ENCODE measurements around the gene HAT1.

HAT1 gene

DNA sequence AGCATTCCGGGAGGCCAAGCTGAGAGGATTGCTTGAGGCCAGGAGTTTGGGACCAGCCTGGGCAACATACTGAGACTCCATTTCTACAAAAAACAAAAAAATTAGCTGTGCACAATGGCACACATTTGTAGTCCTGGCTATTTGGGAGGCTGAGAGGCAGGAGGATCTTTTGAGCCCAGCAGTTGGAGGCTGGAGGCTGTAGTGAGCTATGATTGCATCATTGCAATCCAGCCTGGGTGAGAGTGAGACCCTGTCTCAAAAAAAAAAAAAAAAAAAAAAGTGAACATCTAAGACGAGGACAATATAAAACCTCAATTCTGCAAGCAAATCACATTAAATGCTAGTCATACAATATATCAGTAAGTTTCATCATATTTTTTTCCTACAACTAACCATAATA lies 2.8 kb upstream of the HAT1 start:
- DNase-seq (ENCODE audit: low read depth in 3 of 3): no peak

DNA sequence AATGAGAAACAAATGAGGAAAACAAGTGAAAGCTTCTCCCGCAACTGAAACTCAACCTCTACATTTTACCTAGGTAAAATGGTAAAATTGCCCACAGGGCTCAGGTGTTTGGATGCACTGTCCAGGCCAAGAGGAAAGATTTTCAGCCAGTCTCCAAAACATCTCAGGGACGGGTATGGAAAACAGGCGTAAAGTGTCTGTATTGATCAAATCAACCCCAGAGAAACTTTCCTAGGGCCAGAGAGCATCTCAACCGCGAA lies 361 bp upstream of the HAT1 start:
- no peak for DNase-seq (ENCODE audit: low read depth in 3 of 3)

DNA sequence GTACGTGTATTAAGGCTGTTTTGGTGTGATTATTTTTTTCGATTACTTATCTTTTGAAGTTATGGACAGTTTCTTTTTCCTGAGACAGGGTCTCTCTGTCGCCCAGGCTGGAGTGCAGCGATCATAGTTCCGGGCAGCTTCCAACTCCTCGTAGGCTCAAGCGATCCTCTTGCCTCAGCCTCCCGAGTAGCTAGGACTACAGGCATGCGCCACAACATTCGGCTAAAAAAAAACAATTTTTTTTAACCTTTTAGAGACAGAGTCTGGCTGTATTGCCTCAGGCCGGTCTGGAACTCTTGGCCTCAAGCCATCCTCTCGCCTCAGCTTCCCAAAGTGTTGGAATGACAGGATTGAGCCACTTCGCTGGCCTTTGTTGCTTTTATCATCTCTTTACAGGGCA lies 945 bp downstream of the HAT1 start:
- DNase-seq (ENCODE audit: low read depth in 3 of 3): no peak

DNA sequence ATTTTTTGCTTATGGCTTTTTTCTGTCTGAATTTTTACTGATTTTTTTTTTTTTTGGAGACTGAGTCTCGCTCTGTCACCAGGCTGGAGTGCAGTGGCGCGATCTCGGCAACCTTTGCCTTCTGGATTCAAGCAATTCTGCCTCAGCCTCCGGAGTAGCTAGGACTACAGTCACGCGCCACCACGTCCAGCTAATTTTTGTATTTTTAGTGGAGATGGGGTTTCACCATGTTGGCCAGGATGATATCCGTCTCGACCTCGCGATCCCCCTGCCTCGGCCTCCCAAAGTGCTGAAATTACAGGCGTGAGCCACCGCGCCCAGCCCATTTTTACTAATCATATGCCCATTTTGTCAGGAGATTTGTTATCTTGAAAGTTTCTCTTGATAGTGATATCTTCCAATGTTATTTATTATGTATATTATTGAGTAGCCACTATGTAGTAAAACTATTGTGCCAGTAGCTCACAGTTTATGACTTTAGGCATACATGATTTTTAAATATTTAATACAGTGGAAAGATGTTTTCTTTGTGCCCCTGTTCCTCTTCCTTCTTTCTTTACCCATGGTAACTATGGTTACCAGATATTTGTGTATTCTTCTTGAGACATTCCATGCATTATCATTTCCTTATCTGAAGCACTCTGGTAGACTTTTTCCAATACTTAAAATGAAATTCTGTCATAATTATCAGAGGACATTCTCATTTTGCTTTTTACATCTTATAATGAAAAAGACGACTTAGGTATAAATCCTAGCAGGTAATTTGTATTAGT lies 2.1 kb downstream of the HAT1 start:
- DNase-seq (ENCODE audit: low read depth in 3 of 3): no peak

DNA sequence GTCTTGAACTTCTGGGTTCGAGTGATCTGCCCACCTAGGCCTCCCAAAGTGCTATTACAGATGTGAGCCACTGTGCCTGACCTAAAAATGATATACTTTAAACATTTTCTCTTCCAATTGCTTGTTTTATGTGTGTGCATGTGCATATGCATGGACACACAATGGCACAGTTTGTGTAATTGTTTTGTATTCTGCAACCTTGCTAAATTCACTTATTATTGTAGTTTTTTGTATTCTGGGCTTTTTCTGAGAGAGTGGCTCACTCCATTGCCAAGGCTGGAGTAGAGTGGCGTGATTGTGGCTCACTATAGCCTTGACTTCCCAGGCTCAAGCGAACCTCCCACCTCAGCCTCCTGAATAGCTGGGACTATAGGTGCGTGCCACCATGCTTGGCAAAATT lies 8.1 kb downstream of the HAT1 start:
- no peak for DNase-seq (ENCODE audit: low read depth in 3 of 3)

DNA sequence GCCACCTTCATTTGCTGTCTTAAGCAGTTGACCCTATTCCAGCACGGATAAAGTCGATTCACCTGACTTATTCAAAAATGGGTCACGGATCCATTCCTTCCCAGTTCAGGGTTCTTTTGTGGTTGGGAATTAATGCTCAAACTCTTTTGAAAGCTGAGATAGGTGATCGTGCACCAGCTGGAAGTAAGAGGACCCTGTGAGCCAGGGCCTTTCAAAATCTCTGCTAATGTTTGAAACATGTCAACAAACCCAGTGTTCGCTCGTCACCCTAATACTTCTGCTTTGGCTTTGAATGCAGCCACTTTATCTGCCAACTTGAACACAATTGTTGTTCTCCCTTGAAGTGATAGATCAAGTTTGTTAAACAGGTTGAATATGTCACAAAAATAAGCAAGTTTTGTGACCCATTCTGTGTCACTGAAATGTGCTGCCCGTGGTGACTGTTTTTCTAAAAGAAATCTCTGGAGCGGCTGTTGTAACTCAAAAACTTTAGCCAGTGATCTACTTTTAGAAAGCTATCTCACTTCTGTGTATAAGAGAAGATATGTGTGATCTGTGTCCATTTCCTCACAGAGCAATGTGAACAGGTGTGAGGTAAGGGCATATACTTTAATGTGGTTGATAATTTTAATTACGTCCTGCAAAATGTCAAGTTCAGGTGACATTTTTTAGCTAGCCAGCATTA lies 16.9 kb downstream of the HAT1 start:
- no peak for DNase-seq (ENCODE audit: low read depth in 3 of 3)

DNA sequence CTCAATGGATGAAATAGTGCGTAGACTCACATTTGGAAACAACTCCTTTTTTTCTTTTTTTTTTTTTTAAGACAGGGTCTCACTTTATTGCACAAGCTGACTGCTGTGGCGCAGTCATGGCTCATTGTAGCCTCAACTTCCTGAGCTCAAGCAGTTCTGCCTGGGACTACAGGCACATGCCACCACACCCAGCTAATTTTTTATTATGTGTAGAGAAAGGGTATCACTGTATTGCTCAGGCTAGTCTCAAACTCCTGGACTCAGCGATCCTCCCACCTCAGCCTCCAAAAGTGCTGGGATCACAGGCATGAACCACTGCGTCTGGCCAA lies 17.4 kb downstream of the HAT1 start:
- DNase-seq (ENCODE audit: low read depth in 3 of 3): no peak

DNA sequence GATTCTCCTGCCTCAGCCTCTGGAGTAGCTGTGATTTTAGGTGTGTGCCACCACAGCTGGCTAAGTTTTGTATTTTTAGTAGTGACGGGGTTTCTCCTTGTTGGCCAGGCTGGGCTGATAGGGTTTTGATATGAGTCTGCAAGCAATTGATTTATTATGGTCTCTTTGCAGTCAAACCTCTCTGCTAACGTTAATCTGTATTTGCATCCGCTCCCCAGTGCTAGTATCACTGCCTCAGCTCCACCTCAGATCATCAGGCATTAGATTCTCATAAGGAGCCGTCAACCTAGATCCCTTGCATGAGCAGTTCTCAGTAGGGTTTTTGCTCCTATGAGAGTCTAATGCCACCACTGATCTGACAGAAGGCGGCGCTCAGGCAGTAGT lies 19.0 kb downstream of the HAT1 start:
- DNase-seq (ENCODE audit: low read depth in 3 of 3): no peak

DNA sequence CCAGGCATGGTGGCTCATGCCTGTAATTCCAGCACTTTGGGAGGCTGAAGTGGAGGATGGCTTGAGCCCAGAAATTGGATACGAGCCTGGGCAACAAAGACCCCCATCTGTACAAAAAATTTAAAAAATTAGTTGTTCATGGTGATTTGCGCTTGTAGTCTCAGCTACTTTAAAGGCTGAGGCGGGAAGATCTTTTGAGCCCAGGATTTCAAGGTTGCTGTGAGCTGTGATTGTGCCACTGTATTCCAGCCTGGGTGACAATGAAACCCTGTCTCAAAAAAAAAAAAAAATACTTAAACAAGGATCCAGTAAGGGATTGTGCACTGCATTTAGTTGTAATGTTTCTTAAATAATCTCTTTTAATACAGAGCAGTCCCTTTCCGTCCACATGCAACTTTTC lies 21.6 kb downstream of the HAT1 start:
- DNase-seq (ENCODE audit: low read depth in 3 of 3): no peak

DNA sequence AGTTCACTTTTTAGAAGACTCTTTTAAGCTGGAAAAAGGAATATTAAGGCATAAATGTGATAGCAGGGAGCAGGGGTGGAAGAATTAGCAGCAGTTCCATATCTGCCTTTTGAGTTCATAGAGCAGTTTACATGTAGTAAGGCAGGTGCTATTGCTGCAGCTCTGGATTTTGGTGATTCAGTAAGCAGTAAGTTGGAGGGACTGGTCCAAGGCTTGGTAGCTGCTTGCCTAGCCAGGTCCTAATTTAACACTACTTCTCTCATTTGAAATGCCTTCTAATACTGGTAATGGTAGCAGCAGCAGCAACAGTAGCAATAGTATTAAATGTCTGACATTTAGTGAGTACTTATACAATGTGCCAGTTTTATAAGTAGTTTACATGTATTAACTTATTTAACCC lies 30.0 kb downstream of the HAT1 start:
- no peak for DNase-seq (ENCODE audit: low read depth in 3 of 3)

DNA sequence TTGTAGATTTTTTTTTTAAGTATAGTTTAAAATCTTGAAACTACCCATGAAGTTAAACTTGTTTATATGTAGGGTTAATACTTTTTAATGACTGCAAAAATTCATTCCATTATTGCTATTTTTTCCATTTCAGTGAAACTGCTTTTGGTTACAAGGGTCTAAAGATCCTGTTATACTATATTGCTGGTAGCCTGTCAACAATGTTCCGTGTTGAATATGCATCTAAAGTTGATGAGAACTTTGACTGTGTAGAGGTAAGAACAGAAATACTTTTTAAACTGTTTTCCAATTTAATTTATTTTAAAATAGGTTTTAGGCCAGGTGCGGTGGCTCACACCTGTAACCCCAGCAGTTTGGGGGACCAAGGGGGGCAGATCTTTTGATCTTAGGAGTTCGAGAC lies 30.5 kb downstream of the HAT1 start:
- no peak for DNase-seq (ENCODE audit: low read depth in 3 of 3)

DNA sequence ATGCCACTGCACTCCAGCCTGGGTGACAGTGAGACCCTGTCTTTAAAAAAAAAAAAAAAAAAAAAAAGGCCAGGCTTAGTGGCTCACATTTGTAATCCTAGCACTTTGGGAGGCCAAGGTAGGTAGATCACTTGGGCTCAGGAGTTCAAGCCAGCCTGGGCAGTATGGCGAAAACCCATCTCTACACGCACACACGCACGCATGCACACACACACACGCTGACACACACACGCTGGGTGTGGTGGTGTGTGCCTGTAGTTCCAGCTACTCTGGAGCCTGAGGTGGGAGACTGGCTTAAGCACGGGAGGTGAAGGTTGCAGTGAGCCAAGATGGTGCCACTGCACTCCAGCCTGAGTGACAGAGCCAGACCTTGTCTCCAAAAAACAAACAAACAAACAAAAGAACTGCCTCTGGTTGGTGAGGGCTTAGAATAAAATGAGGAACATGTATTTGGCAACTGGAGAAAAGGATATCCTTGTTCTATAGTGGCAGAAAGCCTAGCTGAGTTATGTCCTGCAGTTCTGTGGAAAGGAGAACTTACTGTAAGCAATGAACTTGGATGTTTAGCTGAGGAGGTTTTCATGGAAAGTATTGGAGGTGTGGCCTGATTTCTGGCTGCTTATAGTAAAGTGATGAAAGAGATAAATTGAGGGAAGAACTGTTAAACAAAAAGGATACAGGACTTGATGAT lies 34.0 kb downstream of the HAT1 start:
- DNase-seq (ENCODE audit: low read depth in 3 of 3): no peak

DNA sequence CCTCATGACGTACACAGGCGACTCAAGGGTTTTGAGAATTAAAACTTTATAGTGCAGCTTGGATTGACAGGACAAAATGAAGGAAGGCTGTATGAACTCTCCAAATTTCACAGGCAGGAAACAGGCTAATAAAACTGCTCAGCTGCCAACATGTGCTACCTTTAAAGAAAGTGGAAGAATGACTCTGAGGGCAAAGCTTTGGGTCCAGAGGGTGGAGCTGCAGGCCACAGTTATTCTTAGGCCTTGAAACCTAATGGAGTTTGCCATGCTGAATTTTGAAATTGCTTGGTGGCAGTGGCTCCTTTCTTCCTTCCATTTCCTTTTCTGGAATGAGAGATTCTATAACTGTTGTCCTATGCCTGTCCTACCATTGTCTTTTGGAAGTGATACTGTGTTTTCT lies 34.8 kb downstream of the HAT1 start:
- DNase-seq (ENCODE audit: low read depth in 3 of 3): no peak

DNA sequence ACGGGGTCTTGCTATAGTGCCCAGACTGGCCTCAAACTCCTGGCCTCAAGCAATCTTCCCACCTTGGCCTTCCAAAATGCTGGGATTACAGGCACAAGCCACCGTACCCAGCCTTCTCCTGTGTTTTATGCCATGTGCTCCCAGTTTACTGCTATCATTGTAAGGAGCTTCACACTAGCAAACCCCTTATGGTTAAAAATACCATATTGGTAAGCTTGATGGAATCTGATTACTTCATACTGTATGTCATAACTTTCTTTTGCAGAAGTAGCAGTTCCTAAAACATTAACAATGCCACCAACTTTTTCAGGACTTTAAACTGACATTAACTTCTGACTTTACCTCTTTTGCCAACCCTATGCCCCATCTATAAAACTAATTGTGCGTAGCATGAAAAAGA lies 36.2 kb downstream of the HAT1 start:
- no peak for DNase-seq (ENCODE audit: low read depth in 3 of 3)

DNA sequence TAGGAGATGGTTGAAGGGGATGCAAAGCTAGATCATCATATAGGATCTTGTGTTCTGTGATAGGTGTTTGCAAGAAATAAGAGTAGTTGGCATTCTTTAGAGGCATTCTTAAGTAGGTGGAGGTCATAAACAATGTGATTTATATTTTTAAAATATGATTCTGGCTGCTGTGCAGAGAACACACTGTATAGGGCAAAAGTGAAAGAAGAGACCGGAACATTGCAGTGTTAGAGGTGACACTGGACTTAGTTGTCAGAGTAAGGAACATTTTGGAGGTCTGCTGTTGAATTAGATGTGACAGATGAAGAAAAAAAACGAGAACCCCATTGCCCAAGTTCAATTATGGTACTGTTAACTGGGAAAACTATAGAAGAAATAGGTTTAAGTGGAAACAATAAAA lies 37.7 kb downstream of the HAT1 start:
- no peak for DNase-seq (ENCODE audit: low read depth in 3 of 3)

DNA sequence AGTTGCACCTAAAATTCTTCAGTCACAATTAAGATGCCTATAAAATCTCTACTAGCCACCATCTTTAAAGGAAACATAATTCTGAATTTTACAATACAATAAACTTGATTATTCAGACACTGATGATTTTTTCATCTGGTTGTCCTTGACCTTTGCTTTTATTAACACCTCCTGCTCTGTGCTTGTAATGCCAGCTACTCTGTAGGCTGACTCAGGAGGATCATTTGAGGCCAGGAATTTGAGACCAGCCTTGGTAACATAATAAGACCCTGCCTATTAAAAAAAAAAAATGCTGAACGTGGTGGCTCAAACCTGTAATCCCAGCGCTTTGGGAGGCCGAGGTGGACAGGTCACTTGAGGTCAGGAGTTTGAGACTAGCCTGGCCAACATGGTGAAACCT lies 38.3 kb downstream of the HAT1 start:
- DNase-seq (ENCODE audit: low read depth in 3 of 3): no peak

DNA sequence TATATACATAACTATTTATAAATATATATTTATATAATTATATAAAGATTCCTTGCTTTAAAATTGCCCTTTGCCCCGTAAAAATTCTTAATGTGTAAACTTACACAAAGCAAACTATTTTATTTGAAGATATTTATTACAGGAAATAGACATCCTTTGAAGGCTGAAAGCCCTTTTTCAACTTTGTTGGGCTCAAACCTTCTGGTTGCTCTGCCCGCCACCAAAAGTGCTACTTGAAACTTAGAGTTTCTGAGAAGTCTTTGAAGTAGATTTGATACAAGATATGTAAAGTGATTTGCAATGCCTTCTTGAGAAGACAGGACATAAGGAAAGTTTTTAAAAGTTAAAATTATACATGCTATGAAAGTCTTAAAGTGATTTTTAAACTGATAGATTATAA lies 40.9 kb downstream of the HAT1 start:
- no peak for DNase-seq (ENCODE audit: low read depth in 3 of 3)

DNA sequence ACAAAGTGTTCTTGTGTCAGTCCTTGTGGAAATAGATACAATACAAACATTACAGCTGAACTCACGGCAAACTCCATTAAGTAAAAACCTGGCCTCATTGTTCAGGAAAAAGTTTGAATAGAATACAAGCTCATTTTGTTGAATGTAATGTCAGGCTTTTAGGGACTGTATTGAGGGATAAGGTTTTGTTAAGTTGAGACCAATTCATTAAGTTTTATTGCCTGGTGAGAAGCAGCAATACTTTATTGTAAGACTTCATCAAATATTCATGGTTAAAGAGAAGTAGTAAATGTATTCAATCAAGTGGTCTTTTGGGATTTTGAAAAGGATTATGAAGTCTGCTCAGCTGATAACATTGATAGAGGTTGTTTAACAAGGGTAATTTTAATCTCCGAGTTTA lies 42.0 kb downstream of the HAT1 start:
- DNase-seq (ENCODE audit: low read depth in 3 of 3): no peak

DNA sequence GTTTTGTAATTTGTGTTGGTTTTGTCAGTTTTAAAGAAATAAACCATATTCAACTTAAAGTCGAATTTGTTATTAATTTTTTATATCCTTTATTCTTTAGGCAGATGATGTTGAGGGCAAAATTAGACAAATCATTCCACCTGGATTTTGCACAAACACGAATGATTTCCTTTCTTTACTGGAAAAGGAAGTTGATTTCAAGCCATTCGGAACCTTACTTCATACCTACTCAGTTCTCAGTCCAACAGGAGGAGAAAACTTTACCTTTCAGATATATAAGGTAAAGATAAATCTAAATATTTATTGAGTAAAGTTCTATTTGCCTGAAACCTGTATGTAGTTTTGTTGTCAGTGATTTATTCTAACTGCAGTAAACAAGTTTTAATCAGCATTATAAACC lies 43.0 kb downstream of the HAT1 start:
- no peak for DNase-seq (ENCODE audit: low read depth in 3 of 3)

DNA sequence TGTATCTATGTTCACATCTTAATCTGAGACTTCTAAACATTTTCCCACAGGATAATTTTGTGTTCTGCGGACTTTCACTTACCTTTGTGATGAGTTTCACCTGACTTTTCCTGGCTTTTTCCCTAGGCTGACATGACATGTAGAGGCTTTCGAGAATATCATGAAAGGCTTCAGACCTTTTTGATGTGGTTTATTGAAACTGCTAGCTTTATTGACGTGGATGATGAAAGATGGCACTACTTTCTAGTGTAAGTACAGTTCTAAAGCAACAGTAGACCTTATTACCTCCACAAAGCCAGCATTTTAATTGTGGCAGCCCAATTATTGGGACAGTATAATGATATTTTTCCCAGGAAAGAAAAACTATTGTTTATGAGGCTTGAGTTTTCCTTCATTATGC lies 43.4 kb downstream of the HAT1 start:
- DNase-seq (ENCODE audit: low read depth in 3 of 3): no peak

DNA sequence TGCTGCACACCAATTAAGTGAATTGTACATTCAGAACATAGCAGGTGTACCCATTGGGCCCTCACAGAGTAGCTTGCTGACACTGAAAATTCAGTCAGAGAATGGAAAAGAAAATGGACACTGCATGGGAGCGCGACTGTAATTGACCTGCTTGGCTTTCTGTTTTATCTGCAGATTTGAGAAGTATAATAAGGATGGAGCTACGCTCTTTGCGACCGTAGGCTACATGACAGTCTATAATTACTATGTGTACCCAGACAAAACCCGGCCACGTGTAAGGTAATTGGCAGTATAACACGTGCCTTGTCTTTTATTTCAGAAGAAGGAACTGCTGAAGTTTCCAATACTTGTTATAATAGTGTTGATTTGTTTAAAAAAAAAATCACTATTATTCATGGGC lies 44.0 kb downstream of the HAT1 start:
- no peak for DNase-seq (ENCODE audit: low read depth in 3 of 3)

DNA sequence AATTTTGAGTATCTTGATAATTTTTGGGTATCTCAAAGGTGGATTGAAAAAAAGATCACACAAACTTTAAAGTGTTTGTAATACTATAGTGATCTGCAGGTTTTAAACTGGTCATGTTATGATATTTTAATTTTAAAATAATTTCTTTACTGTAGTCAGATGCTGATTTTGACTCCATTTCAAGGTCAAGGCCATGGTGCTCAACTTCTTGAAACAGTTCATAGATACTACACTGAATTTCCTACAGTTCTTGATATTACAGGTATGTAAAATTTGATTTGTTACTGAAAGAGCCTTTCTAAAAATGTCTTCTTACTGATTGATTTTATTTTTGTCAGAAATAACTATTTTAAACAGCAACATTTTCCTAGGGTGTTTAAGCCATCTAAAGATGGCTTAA lies 44.4 kb downstream of the HAT1 start:
- no peak for DNase-seq (ENCODE audit: low read depth in 3 of 3)

DNA sequence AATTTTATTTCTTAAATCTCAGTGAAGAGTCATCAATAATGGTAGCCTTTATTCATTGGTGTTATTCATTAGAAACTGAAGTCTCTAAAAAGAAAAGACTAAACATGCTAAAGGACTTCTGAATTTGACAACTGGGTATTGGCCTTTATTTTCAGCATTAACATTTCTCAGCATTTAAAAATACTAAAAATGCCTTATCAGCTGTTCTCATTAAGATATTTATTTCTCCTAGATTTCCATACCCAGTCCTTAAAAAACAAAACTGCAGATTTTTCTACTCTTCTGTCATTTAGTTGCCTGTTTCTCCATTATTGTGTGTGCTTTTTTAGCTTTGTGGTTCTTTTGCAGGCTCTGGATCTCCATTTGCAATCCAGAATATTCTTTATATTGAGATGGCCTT lies 46.2 kb downstream of the HAT1 start:
- no peak for DNase-seq (ENCODE audit: low read depth in 3 of 3)
